HG03354 (cell line): ENCODE data around the gene RHOT2.

ENCODE experiments used
- ATAC-seq: cut with Tn5 transposase; IDR thresholded peaks from one replicate; pipeline ENCODE4 v1.9.1; 2021; ENCODE audit warnings: mild to moderate bottlenecking; ENCODE audit not compliant: unreplicated experiment, poor library complexity, severe bottlenecking

The RHOT2 gene

GRCh38 chr16:666572-666971, 1.4 kb upstream of the RHOT2 start:
- ATAC-seq: no peak

- no peak for ATAC-seq
Observed at GRCh38 chr16:667113-667779, 686 bp upstream of the RHOT2 start.

GRCh38 chr16:668519-669171, 713 bp downstream of the RHOT2 start:
- peak; percentile 8 for ATAC-seq

GRCh38 chr16:669666-670065, 1.7 kb downstream of the RHOT2 start:
- no peak for ATAC-seq

GRCh38 chr16:670485-671352, 2.8 kb downstream of the RHOT2 start:
- no peak for ATAC-seq

- no peak for ATAC-seq
Observed at GRCh38 chr16:671353-672131, 3.6 kb downstream of the RHOT2 start.

GRCh38 chr16:672371-672770, 4.4 kb downstream of the RHOT2 start:
- no peak for ATAC-seq

GRCh38 chr16:672851-673250, 4.9 kb downstream of the RHOT2 start:
- ATAC-seq: no peak

GRCh38 chr16:673399-673991, 5.6 kb downstream of the RHOT2 start:
- no peak for ATAC-seq

GRCh38 chr16:674214-674881, 6.4 kb downstream of the RHOT2 start:
- no peak for ATAC-seq

GRCh38 chr16:674968-675883, 7.3 kb downstream of the RHOT2 start, which contains the start of gene RHBDL1:
RHBDL1 (plus strand) TSS chr16:675671; CDS start chr16:675791, 120 bp downstream.
- no peak for ATAC-seq

- ATAC-seq: no peak
Observed at GRCh38 chr16:675884-676564, 8.1 kb downstream of the RHOT2 start.

GRCh38 chr16:676565-676902, 8.6 kb downstream of the RHOT2 start:
- ATAC-seq: no peak

GRCh38 chr16:676913-677312, 9.0 kb downstream of the RHOT2 start:
- no peak for ATAC-seq

GRCh38 chr16:677316-678190, 9.6 kb downstream of the RHOT2 start:
- no peak for ATAC-seq

GRCh38 chr16:678209-678857, 10.4 kb downstream of the RHOT2 start:
- ATAC-seq: no peak
